Stimulated activated naive CD8-positive, alpha-beta T cell treated with anti-CD3 and anti-CD28 coated beads, Interleukin-15, amount 100 ng/mL, for 72 hours (primary cell): ENCODE data around the gene TACR1.
"Not testable (repeated sequence)": the region's sequence is repeated elsewhere in the genome, so short reads cannot be mapped to it uniquely, and the experiment has no call there.

Experiments
- ATAC-seq: fragments of 150-1000 bp; cut with Tn5 transposase; 2 replicates; pipeline ENCODE4 v1.10.0; 2021; ENCODE audit warnings: mild to moderate bottlenecking, moderate library complexity
- DNase-seq, 2 donors: peaks; one replicate each; pipeline ENCODE4 v3.0.0; 2021 to 2022
- H3K27ac Mint-ChIP-seq, 2 donors: one replicate each; pipeline ENCODE4 v1.8.0; 2022; ENCODE audit warnings: mild to moderate bottlenecking in 2 of 2, mixed read lengths in 2 of 2, moderate library complexity in 2 of 2
- H3K27me3 Mint-ChIP-seq: one replicate; pipeline ENCODE4 v1.8.0; 2022; ENCODE audit warnings: mixed read lengths
- H3K4me1 Mint-ChIP-seq: one replicate; pipeline ENCODE4 v1.8.0; 2022; ENCODE audit warnings: mild to moderate bottlenecking, mixed read lengths
- H3K4me3 Mint-ChIP-seq, 2 donors: one replicate each; pipeline ENCODE4 v1.8.0; 2022; ENCODE audit warnings: mild to moderate bottlenecking in 2 of 2, mixed read lengths in 2 of 2, moderate library complexity in 1 of 2
- H3K9me3 Mint-ChIP-seq, 2 donors: one replicate each; pipeline ENCODE4 v1.8.0; 2022; ENCODE audit warnings: mixed read lengths in 2 of 2

The TACR1 gene, protein sequence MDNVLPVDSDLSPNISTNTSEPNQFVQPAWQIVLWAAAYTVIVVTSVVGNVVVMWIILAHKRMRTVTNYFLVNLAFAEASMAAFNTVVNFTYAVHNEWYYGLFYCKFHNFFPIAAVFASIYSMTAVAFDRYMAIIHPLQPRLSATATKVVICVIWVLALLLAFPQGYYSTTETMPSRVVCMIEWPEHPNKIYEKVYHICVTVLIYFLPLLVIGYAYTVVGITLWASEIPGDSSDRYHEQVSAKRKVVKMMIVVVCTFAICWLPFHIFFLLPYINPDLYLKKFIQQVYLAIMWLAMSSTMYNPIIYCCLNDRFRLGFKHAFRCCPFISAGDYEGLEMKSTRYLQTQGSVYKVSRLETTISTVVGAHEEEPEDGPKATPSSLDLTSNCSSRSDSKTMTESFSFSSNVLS

GRCh38 chr2:75199428-75200011 lies at the start of gene TACR1:
Gene TACR1 (minus strand): TSS chr2:75199520. CDS start chr2:75198934, 586 bp downstream.
- Mint-ChIP-seq H3K9me3 (no peaks in the 10 kb centered on the region), H3K27ac (peak within 1 kb of the TSS in 1 of 2 donors; percentile 24), H3K4me1 (peaks cover 13% of the 10 kb centered on the region), H3K4me3 (peak within 1 kb of the TSS; percentile 85 to 87), H3K27me3 (peaks cover 67% of the 10 kb centered on the region)
- DNase-seq (peak; percentile 49 to 58), ATAC-seq (peak; percentile 82)

- not testable (repeated sequence) for H3K4me3 Mint-ChIP-seq, H3K27me3 Mint-ChIP-seq, DNase-seq, ATAC-seq, H3K27ac Mint-ChIP-seq, H3K4me1 Mint-ChIP-seq
- H3K9me3 Mint-ChIP-seq = peaks cover 33 to 49% of the 10 kb centered on the region in 2 donors
Measured at GRCh38 chr2:75248581-75248980, 49.3 kb upstream of the TACR1 start.

DNA sequence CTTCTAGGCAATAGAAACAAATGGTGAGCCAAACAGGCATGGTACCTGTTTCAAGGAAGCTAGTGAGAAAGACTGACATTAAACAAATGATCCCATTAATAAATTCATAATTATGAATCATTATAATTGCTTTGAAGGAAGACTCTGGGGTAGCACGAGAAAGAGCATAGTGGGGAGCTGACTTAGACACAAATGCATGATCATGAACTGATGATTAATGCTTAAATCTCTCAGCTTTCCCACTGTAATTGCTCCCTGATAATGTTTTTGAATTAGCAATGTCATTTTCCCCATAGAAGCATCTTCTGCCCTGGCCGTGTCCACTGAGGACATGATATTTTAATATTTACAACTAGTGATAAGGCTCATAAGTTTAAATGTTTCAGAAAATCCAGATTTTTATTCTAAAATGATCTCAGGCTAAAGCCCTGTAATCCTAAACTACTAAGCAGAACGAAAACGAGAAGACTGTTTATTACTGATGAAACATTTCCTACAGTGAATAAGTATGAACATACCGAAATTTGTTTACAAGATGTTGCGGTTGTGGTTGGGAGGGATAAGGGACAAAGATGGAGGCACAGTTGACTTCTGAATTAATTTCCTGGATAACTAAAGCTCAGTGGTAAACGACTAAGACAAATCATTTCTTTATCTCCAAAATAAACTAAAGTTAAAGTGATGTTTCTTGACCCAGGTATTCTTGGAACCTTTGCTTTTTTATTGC lies 47.3 kb upstream of the TACR1 start:
- H3K9me3 Mint-ChIP-seq = peaks cover 20 to 51% of the 10 kb centered on the region in 2 donors
- no peak for ATAC-seq
- no peaks in the 10 kb centered on the region for H3K27me3 Mint-ChIP-seq
- no peak overlapping the region for H3K4me3 Mint-ChIP-seq
- H3K4me1 Mint-ChIP-seq = no peaks in the 10 kb centered on the region
- H3K27ac Mint-ChIP-seq = no peak overlapping the region
- no peak for DNase-seq

DNA sequence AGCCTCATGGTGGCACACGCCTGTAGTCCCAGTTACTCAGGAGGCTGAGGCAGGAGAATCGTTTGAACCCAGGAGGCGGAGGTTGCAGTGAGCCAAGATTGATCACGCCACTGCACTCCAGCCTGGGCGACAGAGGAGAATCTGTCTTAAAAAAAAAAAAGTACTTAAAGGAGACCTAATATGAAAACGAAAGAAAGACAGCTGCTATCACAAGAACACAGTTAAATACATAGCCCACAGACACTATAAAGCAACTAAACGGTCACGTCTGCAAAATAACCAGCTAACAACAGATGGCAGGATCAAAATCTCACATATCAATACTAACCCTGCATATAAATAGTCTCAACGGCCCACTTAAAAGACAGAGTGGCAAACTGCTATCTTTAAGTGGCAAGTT lies 43.9 kb upstream of the TACR1 start:
- Mint-ChIP-seq H3K9me3 (peaks cover 5 to 45% of the 10 kb centered on the region in 2 donors), H3K4me3 (no peak overlapping the region), H3K27me3 (no peaks in the 10 kb centered on the region), H3K4me1 (no peaks in the 10 kb centered on the region), H3K27ac (peak overlapping the region in 1 of 2 donors; percentile 69)
- ATAC-seq (no peak), DNase-seq (no peak)

- Mint-ChIP-seq H3K9me3 (peaks cover 5 to 45% of the 10 kb centered on the region in 2 donors), H3K27me3 (no peaks in the 10 kb centered on the region), H3K27ac (no peak overlapping the region), H3K4me1 (no peaks in the 10 kb centered on the region), H3K4me3 (no peak overlapping the region)
- no peak for DNase-seq
- no peak for ATAC-seq
Measured at GRCh38 chr2:75241696-75242095, 42.4 kb upstream of the TACR1 start.

DNA sequence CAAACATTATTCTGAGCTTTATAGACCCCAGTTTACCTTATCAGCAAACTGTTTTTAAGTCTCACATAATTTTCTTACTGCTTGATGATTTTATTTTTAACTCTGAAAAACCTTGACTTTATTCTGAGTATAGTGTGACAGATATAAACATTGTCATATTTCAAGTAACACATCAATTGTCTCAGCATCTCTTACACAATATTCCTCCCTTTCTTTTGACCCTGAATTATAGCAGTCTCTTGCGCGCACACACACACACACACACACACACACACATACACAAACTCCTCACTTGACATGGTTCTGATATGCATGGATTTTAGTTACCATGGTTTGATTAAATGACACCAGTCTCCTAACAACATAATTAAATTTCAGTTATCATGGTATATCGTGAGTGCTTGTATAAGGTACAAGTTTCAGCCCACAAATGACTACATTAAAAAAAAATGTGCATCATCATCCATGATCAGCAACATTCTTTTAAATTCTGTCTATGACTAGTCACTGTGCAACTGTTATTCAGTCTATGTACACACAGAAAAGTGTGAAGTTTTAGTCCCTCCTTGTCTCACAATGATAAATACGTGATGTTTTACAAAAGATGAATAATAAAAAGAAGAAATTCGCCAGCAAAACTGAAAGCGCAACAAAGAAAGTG lies 39.5 kb upstream of the TACR1 start:
- no peak for DNase-seq
- no peaks in the 10 kb centered on the region for H3K4me1 Mint-ChIP-seq
- no peaks in the 10 kb centered on the region for H3K27me3 Mint-ChIP-seq
- no peak for ATAC-seq
- no peak overlapping the region for H3K27ac Mint-ChIP-seq
- H3K9me3 Mint-ChIP-seq = peaks cover 12 to 51% of the 10 kb centered on the region in 2 donors
- no peak overlapping the region for H3K4me3 Mint-ChIP-seq

DNA sequence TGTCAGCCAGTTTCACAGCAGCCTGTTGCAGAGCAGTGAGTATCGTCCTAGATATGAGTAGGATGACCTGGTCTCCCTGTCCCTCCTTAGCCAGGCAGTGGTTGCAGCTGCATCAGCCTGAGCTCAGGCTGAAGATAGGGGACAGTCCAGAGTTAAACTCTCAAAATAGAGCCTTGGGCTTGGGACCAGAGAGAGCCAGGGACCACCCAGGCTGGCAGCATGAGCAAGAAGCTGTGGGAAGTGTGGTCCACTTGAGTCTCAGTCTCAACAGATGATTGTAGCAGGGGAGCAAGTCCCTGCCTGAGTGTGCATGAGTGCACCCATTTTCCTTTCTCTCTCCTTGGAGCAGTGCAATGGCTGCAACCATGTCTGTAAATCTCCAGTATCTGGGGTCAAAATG lies 38.0 kb upstream of the TACR1 start:
- ATAC-seq (no peak), DNase-seq (no peak)
- no peaks in the 10 kb centered on the region for H3K27me3 Mint-ChIP-seq
- no peak overlapping the region for H3K27ac Mint-ChIP-seq
- no peak overlapping the region for H3K4me3 Mint-ChIP-seq
- H3K9me3 Mint-ChIP-seq = peaks cover 21 to 54% of the 10 kb centered on the region in 2 donors
- H3K4me1 Mint-ChIP-seq = no peaks in the 10 kb centered on the region

DNA sequence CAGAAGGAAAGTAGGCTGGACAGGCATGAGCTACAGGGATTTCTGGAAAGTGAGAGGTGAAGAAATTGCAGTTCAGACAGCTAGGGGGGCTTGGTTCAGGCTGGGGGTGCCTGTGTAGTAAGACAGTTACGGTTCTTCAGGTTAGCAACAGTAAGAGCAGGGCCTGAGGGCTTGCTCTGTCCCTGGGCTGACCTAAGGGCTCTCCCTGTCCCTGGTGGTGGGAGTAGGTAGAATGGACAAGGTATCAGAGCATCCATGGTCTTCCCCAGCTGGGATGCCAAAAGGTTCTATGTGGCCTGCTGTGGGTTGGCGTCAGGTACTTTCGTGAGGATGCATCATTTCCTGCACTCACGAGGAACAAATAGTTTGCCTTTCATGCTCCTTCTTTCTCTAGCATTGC lies 34.6 kb upstream of the TACR1 start:
- Mint-ChIP-seq H3K4me1 (no peaks in the 10 kb centered on the region), H3K4me3 (no peak overlapping the region), H3K27ac (no peak overlapping the region), H3K27me3 (no peaks in the 10 kb centered on the region), H3K9me3 (peaks cover 28 to 45% of the 10 kb centered on the region in 2 donors)
- DNase-seq (no peak), ATAC-seq (no peak)

GRCh38 chr2:75226617-75227016 lies 27.3 kb upstream of the TACR1 start:
- Mint-ChIP-seq H3K27me3 (no peaks in the 10 kb centered on the region), H3K4me1 (no peaks in the 10 kb centered on the region), H3K27ac (no peak overlapping the region), H3K4me3 (no peak overlapping the region), H3K9me3 (peaks cover 7 to 22% of the 10 kb centered on the region in 2 donors)
- DNase-seq (no peak), ATAC-seq (no peak)

GRCh38 chr2:75226099-75226498 lies 26.8 kb upstream of the TACR1 start:
- Mint-ChIP-seq H3K27me3 (no peaks in the 10 kb centered on the region), H3K9me3 (peaks cover 7 to 24% of the 10 kb centered on the region in 2 donors), H3K27ac (no peak overlapping the region), H3K4me3 (no peak overlapping the region), H3K4me1 (no peaks in the 10 kb centered on the region)
- DNase-seq (no peak), ATAC-seq (no peak)

DNA sequence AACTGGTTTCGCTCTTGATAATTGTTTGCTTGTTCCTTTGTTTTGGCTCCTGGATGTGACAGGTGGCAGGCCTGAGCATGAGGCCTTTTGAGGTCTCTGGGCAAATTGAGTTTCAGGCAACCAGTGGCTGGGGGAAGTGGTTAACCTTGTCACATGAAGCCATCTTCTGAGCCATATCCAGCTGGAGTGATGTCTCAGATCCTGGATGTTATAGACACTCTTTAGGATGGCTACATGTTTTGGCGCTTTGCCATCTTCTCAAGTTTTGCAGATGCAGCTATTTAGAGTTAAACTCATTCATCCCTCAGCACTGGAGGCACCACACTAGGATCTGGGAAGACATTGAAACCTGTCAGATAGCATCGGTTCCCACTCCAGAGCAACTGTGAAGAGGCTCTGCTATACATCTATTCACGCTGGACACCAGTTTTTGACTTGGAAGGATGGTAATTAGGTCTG lies 25.3 kb upstream of the TACR1 start:
- Mint-ChIP-seq H3K27ac (peak overlapping the region in 1 of 2 donors; percentile 21), H3K9me3 (peaks cover 4 to 21% of the 10 kb centered on the region in 2 donors), H3K4me3 (no peak overlapping the region), H3K4me1 (no peaks in the 10 kb centered on the region), H3K27me3 (no peaks in the 10 kb centered on the region)
- DNase-seq (no peak), ATAC-seq (no peak)

- no peak for DNase-seq
- no peak overlapping the region for H3K4me3 Mint-ChIP-seq
- ATAC-seq = no peak
- no peaks in the 10 kb centered on the region for H3K4me1 Mint-ChIP-seq
- peaks cover 0 to 14% of the 10 kb centered on the region in 2 donors for H3K9me3 Mint-ChIP-seq
- no peak overlapping the region for H3K27ac Mint-ChIP-seq
- no peaks in the 10 kb centered on the region for H3K27me3 Mint-ChIP-seq
Measured at GRCh38 chr2:75222527-75222926, 23.2 kb upstream of the TACR1 start.

GRCh38 chr2:75221862-75222261 lies 22.5 kb upstream of the TACR1 start:
- Mint-ChIP-seq H3K4me3 (no peak overlapping the region), H3K9me3 (peaks cover 0 to 18% of the 10 kb centered on the region in 2 donors), H3K27me3 (no peaks in the 10 kb centered on the region), H3K4me1 (no peaks in the 10 kb centered on the region), H3K27ac (no peak overlapping the region)
- ATAC-seq (no peak), DNase-seq (no peak)

DNA sequence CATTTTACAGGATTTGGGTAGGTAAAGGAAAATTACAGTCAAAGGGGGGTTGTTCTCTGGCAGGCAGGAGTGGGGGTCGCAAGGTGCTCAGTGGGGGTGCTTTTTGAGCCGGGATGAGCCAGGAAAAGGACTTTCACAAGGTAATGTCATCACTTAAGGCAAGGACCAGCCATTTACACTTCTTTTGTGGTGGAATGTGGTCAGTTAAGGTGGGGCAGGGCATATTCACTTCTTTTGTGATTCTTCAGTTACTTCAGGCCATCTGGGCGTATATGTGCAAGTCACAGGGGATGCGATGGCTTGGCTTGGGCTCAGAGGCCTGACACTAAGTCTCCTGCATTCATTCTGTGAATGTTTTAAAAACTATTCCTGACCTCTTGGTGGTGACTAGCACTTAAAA lies 19.9 kb upstream of the TACR1 start:
- H3K4me1 Mint-ChIP-seq, H3K27ac Mint-ChIP-seq: not testable (repeated sequence)

DNA sequence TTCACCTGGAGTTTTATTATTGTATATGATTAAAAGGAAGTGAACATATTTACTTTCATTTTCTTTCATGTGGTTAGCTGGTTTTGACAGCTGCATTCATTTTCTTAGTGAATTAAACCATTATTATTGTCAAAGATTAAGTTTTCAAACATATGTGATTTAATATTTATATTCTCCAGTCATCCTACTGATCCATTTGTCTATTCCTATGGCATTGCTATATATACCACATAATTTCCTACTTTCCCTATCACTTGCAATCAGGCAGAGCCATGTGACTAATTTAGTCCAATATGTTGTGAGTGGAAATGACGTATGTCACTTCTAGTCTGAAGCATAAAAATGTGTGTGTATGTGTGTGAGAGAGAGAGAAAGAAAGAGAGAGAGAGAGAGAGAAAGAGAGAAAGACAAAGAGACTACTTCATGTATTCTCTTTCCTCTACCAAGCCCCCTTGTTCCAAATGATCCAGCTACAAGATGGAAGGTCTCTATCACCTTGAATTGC lies 12.0 kb upstream of the TACR1 start:
- Mint-ChIP-seq H3K9me3 (peaks cover 8 to 25% of the 10 kb centered on the region in 2 donors), H3K27ac (no peak overlapping the region), H3K4me3 (no peak overlapping the region), H3K4me1 (peaks cover 9% of the 10 kb centered on the region), H3K27me3 (peaks cover 20% of the 10 kb centered on the region)
- DNase-seq (no peak), ATAC-seq (no peak)

More for the DNA sequence above, 19.9 kb upstream of the TACR1 start:
- not testable (repeated sequence) for H3K4me3 Mint-ChIP-seq, ATAC-seq, DNase-seq, H3K27me3 Mint-ChIP-seq
- peaks cover 0 to 18% of the 10 kb centered on the region in 2 donors for H3K9me3 Mint-ChIP-seq
